ENCODE data around the gene L2HGDH.

DNA sequence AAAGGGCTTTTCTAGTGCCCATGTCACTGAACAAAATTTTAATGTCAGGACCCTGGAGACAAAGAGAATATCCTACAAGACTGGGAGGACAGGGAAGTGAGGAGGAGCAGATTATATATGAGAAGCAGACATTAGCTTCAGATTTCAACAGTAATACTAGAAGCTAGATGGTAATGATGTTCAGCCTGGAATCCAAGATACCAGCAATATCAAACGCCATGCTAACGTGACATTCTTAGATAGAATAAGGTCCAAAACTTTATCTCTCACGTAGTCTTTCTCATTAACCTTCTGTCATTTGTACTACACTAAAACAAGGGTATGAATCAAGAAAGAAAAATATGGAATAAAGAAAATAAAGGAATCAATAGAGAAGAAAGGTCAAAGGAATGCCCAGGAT, 99.3 kb downstream of the L2HGDH start:
- TF ChIP-seq CTCF (IDR thresholded peaks at IDR 0.05; ENCODE audit: low read length) (no peak), EZH2 (optimal IDR thresholded peaks at IDR 0.05; ENCODE audit: low read depth, low read length) (no peak), EZH2phosphoT487 (IDR thresholded peaks at IDR 0.05; ENCODE audit: low read length) (no peak)

Measured in MM.1S (cell line).